Neural crest cell (in vitro differentiated cells): ENCODE data around the gene PALD1. TPM values are rescaled to one million over a fixed set of nuclear protein-coding genes. Genes with fewer than 3 reads are reported as not detected.
A peak's percentile ranks its signal among the peaks of the same experiment; 100 is the strongest.

Source experiments
- DNase-seq: peaks from one replicate; pipeline ENCODE4 v3.0.0; 2021; ENCODE audit warnings: low read depth, mixed read lengths, low spot score
- H3K27ac Mint-ChIP-seq: one replicate; pipeline ENCODE4 v1.8.0; 2021; ENCODE audit warnings: mild to moderate bottlenecking, mixed read lengths; ENCODE audit not compliant: unreplicated experiment
- H3K27me3 Mint-ChIP-seq: 2 replicates; pipeline ENCODE4 v1.8.0; 2021; ENCODE audit warnings: low read depth, mild to moderate bottlenecking, mixed read lengths
- H3K36me3 Mint-ChIP-seq: 2 replicates; pipeline ENCODE4 v1.8.0; 2021; ENCODE audit warnings: low read depth, mild to moderate bottlenecking, mixed read lengths
- H3K4me1 Mint-ChIP-seq: 2 replicates; pipeline ENCODE4 v1.8.0; 2021; ENCODE audit warnings: mixed read lengths
- H3K4me3 Mint-ChIP-seq: one replicate; pipeline ENCODE4 v1.8.0; 2021; ENCODE audit warnings: mild to moderate bottlenecking, mixed read lengths
- H3K9me3 Mint-ChIP-seq: 2 replicates; pipeline ENCODE4 v1.8.0; 2021; ENCODE audit warnings: mixed read lengths
- CTCF ChIP-seq: fragments of 200-600 bp; sonication (generic); conservative IDR thresholded peaks from 2 replicates; pipeline ENCODE4 v1.5.0; 2021; ENCODE audit warnings: antibody characterized with exemption, mild to moderate bottlenecking
- total RNA-seq: library from RNA; stranded (reverse); gene quantifications from 2 replicates; pipeline ENCODE4 v1.2.1, GENCODE V29; 2021

PALD1 gene
- total RNA-seq, 1 donor from 2014 or later: 14.3 TPM

- H3K27ac Mint-ChIP-seq: no peak overlapping the region
- H3K4me3 Mint-ChIP-seq: no peak overlapping the region
- DNase-seq: no peak
- no peaks in the 10 kb centered on the region for H3K36me3 Mint-ChIP-seq
- H3K27me3 Mint-ChIP-seq: no peaks in the 10 kb centered on the region
- H3K9me3 Mint-ChIP-seq: no peaks in the 10 kb centered on the region
- H3K4me1 Mint-ChIP-seq: peaks cover 23% of the 10 kb centered on the region
- no peak for TF ChIP-seq CTCF
Measured at GRCh38 chr10:70582793-70583668, 104.5 kb downstream of the PALD1 start.

- no peak overlapping the region for H3K4me3 Mint-ChIP-seq
- no peaks in the 10 kb centered on the region for H3K36me3 Mint-ChIP-seq
- peaks cover 2% of the 10 kb centered on the region for H3K27me3 Mint-ChIP-seq
- DNase-seq: no peak
- H3K4me1 Mint-ChIP-seq: peaks cover 17% of the 10 kb centered on the region
- TF ChIP-seq CTCF: no peak
- H3K9me3 Mint-ChIP-seq: no peaks in the 10 kb centered on the region
- H3K27ac Mint-ChIP-seq: no peak overlapping the region
Measured at GRCh38 chr10:70583669-70584037, 105.1 kb downstream of the PALD1 start.

DNA sequence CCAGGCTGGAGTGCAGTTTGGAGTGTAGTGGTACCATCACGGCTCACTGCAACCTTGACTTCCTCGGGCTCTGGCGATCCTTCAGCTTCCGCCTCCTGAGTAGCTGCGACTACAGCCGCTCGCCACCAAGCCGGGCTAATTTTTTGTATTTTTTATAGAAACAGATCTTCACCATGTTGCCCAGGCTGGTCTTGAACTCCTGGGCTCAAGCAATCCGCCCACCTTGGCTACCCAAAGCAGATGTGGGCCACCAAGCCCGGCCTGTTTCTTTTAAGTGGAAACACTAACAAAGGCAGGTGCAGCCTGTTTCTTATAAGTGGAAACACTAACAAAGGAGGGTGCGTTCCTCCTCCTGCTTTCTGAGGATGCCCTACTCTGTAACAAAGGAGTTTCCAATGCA is 105.8 kb downstream of the PALD1 start:
- no peak overlapping the region for H3K4me3 Mint-ChIP-seq
- TF ChIP-seq CTCF: no peak
- H3K27me3 Mint-ChIP-seq: peaks cover 6% of the 10 kb centered on the region
- H3K4me1 Mint-ChIP-seq: peaks cover 17% of the 10 kb centered on the region
- no peak overlapping the region for H3K27ac Mint-ChIP-seq
- DNase-seq: no peak
- no peaks in the 10 kb centered on the region for H3K36me3 Mint-ChIP-seq
- H3K9me3 Mint-ChIP-seq: no peaks in the 10 kb centered on the region

GRCh38 chr10:70584909-70585544 is 106.5 kb downstream of the PALD1 start:
- peak overlapping the region; percentile 70 for H3K27ac Mint-ChIP-seq
- H3K27me3 Mint-ChIP-seq: peaks cover 6% of the 10 kb centered on the region
- TF ChIP-seq CTCF: no peak
- H3K4me1 Mint-ChIP-seq: peaks cover 17% of the 10 kb centered on the region
- H3K36me3 Mint-ChIP-seq: no peaks in the 10 kb centered on the region
- H3K4me3 Mint-ChIP-seq: no peak overlapping the region
- peak; percentile 26 for DNase-seq
- no peaks in the 10 kb centered on the region for H3K9me3 Mint-ChIP-seq

GRCh38 chr10:70585578-70586169 is 107.1 kb downstream of the PALD1 start:
- H3K27ac Mint-ChIP-seq: no peak overlapping the region
- TF ChIP-seq CTCF: no peak
- no peaks in the 10 kb centered on the region for H3K36me3 Mint-ChIP-seq
- H3K27me3 Mint-ChIP-seq: peaks cover 6% of the 10 kb centered on the region
- H3K4me1 Mint-ChIP-seq: peaks cover 17% of the 10 kb centered on the region
- no peaks in the 10 kb centered on the region for H3K9me3 Mint-ChIP-seq
- no peak overlapping the region for H3K4me3 Mint-ChIP-seq
- DNase-seq: no peak
